HG03571 (cell line): Measurements from ENCODE around the gene JAZF1.

Experiments
- ATAC-seq: cut with Tn5 transposase; IDR thresholded peaks from one replicate; pipeline ENCODE4 v1.9.1; 2021; ENCODE audit not compliant: unreplicated experiment

Gene JAZF1

GRCh38 chr7:28078036-28078901, 102.3 kb downstream of the JAZF1 start:
- ATAC-seq, result no peak

GRCh38 chr7:28077616-28078015, 103.0 kb downstream of the JAZF1 start:
- ATAC-seq, result no peak

GRCh38 chr7:28076423-28077200, 104.0 kb downstream of the JAZF1 start:
- ATAC-seq, result no peak

GRCh38 chr7:28075674-28076358, 104.8 kb downstream of the JAZF1 start:
- no peak for ATAC-seq

GRCh38 chr7:28072876-28073514, 107.6 kb downstream of the JAZF1 start:
- ATAC-seq, result no peak

- ATAC-seq, result no peak
Observed at GRCh38 chr7:28071570-28071969, 109.0 kb downstream of the JAZF1 start.

- no peak for ATAC-seq
Observed at GRCh38 chr7:28070297-28071055, 110.1 kb downstream of the JAZF1 start.

GRCh38 chr7:28069807-28070206, 110.8 kb downstream of the JAZF1 start:
- ATAC-seq, result no peak

- ATAC-seq, result no peak
Observed at GRCh38 chr7:28069388-28069787, 111.2 kb downstream of the JAZF1 start.

GRCh38 chr7:28068811-28069216, 111.8 kb downstream of the JAZF1 start:
- no peak for ATAC-seq

- ATAC-seq, result no peak
Observed at GRCh38 chr7:28067171-28067570, 113.4 kb downstream of the JAZF1 start.

GRCh38 chr7:28065721-28066285, 114.8 kb downstream of the JAZF1 start:
- no peak for ATAC-seq

- ATAC-seq, result no peak
Observed at GRCh38 chr7:28065308-28065707, 115.3 kb downstream of the JAZF1 start.

GRCh38 chr7:28064437-28064836, 116.2 kb downstream of the JAZF1 start:
- ATAC-seq, result no peak

GRCh38 chr7:28062197-28062991, 118.2 kb downstream of the JAZF1 start:
- ATAC-seq, result no peak

- ATAC-seq, result no peak
Observed at GRCh38 chr7:28061824-28062196, 118.8 kb downstream of the JAZF1 start.

GRCh38 chr7:28060371-28060950, 120.1 kb downstream of the JAZF1 start:
- ATAC-seq, result no peak

GRCh38 chr7:28055161-28055544, 125.4 kb downstream of the JAZF1 start:
- no peak for ATAC-seq
